Testis (tissue), 3 donors: ENCODE measurements around the gene ANO10. TPM values are rescaled to one million over a fixed set of nuclear protein-coding genes. Genes with fewer than 3 reads are reported as not detected.

Experiments used
- DNase-seq: peaks from one replicate; pipeline ENCODE4 v3.0.0-alpha.2; 2019
- H3K27ac ChIP-seq, 2 donors: fragments of 200-600 bp; sonication (generic); one replicate each; pipeline ENCODE4 v1.5.1; 2019
- H3K27me3 ChIP-seq: fragments of 200-600 bp; sonication (generic); one replicate; pipeline ENCODE4 v1.5.1; 2019
- H3K36me3 ChIP-seq: fragments of 200-600 bp; sonication (generic); one replicate; pipeline ENCODE4 v1.5.1; 2017; ENCODE audit warnings: low read depth; ENCODE audit errors: missing control alignments
- H3K4me1 ChIP-seq: fragments of 200-600 bp; sonication (generic); one replicate; pipeline ENCODE4 v1.5.1; 2019
- H3K4me3 ChIP-seq, 2 donors: fragments of 200-600 bp; sonication (generic); one replicate each; pipeline ENCODE4 v1.5.1; 2017 to 2019
- H3K9me3 ChIP-seq: fragments of 200-600 bp; sonication (generic); one replicate; pipeline ENCODE4 v1.5.1; 2017
- CTCF ChIP-seq, 3 experiments: fragments of 450-650 bp in 2 of 3; fragments of 200-600 bp in 1 of 3; sonication (generic) in 1 of 3; IDR thresholded peaks; one replicate each; pipeline ENCODE4 v1.5.1; 2016 to 2019; ENCODE audit warnings: antibody characterized with exemption in 3 of 3, mild to moderate bottlenecking in 2 of 3, moderate library complexity in 1 of 3
- POLR2A ChIP-seq: fragments of 450-650 bp; IDR thresholded peaks from one replicate; pipeline ENCODE4 v1.6.1; 2017; ENCODE audit warnings: antibody characterized with exemption, mild to moderate bottlenecking, moderate library complexity
- WGBS, 2 donors: methylation state at CpG; one replicate each; pipeline ENCODE4 v1.1.5; 2018; 5-methylcytosine and 5-hydroxymethylcytosine counted together
- intact Hi-C: fragments of 100-400 bp; cut with DNase I; formaldehyde crosslinking; loops from one replicate; pipeline ENCODE4 v1.15.1; 2023; ENCODE audit warnings: low total_unique reads
- polyA plus RNA-seq: library from polyadenylated mRNA; stranded (reverse); fragments of 350-450 nt; fragmentation: Illumina TruSeq; extraction: RNeasy Lipid Tissue Mini Kit (QIAGEN cat#74804); gene quantifications from one replicate; pipeline ENCODE4 v1.2.3, GENCODE V29; 2014; ENCODE audit warnings: low read depth, low replicate concordance; ENCODE audit not compliant: insufficient read depth
- total RNA-seq, 2 donors: library from RNA; depleted of rRNA; stranded (reverse); fragments of >200 nt; gene quantifications; one replicate each; pipeline ENCODE4 v1.2.3, GENCODE V29; 2016

ANO10 gene
- total and polyA plus RNA-seq, 3 donors from 2014 or later = 19.9 to 26.3 (median 25.0) TPM

GRCh38 chr3:43451670-43452254, 170.0 kb downstream of the ANO10 start:
- DNase-seq = no peak
- Histone ChIP-seq H3K36me3 (no peaks in the 10 kb centered on the region), H3K4me3 (no peak overlapping the region), H3K4me1 (no peaks in the 10 kb centered on the region), H3K27me3 (no peaks in the 10 kb centered on the region), H3K9me3 (no peaks in the 10 kb centered on the region), H3K27ac (no peak overlapping the region)
- intact Hi-C loops = no loop called here
- TF ChIP-seq CTCF (IDR thresholded peaks at IDR 0.05) (no peak), POLR2A (no peak)
- WGBS, 2 donors = 96 to 99% methylated on average over 2 of the region's 2 CpGs

- WGBS, 2 donors = 88 to 100% methylated on average over 1 of the region's 1 CpG
- TF ChIP-seq CTCF (IDR thresholded peaks at IDR 0.05) (no peak), POLR2A (no peak)
- intact Hi-C loops = no loop called here
- no peaks in the 10 kb centered on the region for H3K27me3 ChIP-seq
- no peak overlapping the region for H3K27ac ChIP-seq
- H3K4me1 ChIP-seq = no peaks in the 10 kb centered on the region
- H3K9me3 ChIP-seq = no peaks in the 10 kb centered on the region
- no peak for DNase-seq
- no peak overlapping the region for H3K4me3 ChIP-seq
- no peaks in the 10 kb centered on the region for H3K36me3 ChIP-seq
Measured at GRCh38 chr3:43448098-43448497, 173.7 kb downstream of the ANO10 start.

GRCh38 chr3:43445820-43446219, 176.0 kb downstream of the ANO10 start:
- no peaks in the 10 kb centered on the region for H3K4me1 ChIP-seq
- no peaks in the 10 kb centered on the region for H3K36me3 ChIP-seq
- H3K9me3 ChIP-seq = no peaks in the 10 kb centered on the region
- DNase-seq = no peak
- no peak overlapping the region for H3K27ac ChIP-seq
- WGBS, 2 donors = 58 to 81% methylated on average over 4 of the region's 4 CpGs
- TF ChIP-seq CTCF (IDR thresholded peaks at IDR 0.05) (no peak), POLR2A (no peak)
- no peak overlapping the region for H3K4me3 ChIP-seq
- H3K27me3 ChIP-seq = no peaks in the 10 kb centered on the region
- intact Hi-C loops = no loop called here

GRCh38 chr3:43442872-43443395, 178.9 kb downstream of the ANO10 start:
- H3K36me3 ChIP-seq = no peaks in the 10 kb centered on the region
- intact Hi-C loops = no loop called here
- 79 to 94% methylated on average over 2 of the region's 2 CpGs for WGBS, 2 donors
- H3K4me1 ChIP-seq = no peaks in the 10 kb centered on the region
- no peaks in the 10 kb centered on the region for H3K27me3 ChIP-seq
- DNase-seq = no peak
- H3K27ac ChIP-seq = no peak overlapping the region
- TF ChIP-seq POLR2A (no peak), CTCF (IDR thresholded peaks at IDR 0.05) (no peak)
- H3K9me3 ChIP-seq = no peaks in the 10 kb centered on the region
- H3K4me3 ChIP-seq = no peak overlapping the region
